Stimulated activated CD4-positive, alpha-beta T cell treated with anti-CD3 and anti-CD28 coated beads, Interleukin-1b, Interleukin-23, amount 100 ng/mL, for 4 hours (primary cell): ENCODE data around the gene APC2.

Experiments used
- DNase-seq, 2 donors: peaks; one replicate each; pipeline ENCODE4 v3.0.0-alpha.2; 2020; ENCODE audit warnings: low read depth in 2 of 2

Gene APC2

DNA sequence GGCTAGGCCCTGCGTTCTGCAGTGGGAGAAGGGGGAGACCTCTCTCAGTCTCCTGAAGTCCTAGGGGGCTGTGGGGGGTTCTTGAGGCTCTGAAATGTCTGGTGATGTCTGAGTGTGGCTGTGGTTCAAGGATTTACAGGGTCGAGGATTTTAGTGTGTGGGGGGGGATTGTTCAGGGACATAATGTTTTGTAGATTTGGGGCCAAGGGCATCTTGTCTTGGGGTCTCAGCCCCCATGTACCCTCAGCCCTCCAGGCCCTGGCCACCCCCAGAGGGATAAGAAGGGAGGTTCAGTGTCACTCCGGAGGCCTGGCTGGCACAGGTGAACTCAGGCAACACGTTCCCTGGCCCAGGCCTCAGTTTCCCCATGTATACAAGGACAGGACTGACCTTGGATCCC lies 2.4 kb upstream of the APC2 start:
- no peak for DNase-seq

DNA sequence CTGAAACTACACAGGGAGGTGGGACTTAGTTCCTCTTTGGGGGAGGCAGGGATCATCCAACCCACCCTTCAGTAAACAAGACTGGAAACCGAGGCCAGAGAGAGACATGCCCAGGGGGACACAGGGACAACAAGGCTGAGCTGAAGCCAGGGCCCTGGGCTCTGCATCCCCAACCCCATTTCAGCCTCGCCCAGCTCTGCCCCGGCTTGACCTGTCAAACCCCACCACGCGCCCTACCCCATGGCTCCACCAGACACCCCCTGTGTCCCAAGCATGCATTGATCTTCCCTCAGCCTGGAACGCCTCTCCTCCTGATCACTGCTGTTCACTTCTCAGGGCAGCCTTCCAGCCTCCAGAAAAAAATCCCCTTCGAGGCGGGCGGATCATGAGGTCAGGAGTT lies 2.0 kb upstream of the APC2 start:
- DNase-seq = no peak

DNA sequence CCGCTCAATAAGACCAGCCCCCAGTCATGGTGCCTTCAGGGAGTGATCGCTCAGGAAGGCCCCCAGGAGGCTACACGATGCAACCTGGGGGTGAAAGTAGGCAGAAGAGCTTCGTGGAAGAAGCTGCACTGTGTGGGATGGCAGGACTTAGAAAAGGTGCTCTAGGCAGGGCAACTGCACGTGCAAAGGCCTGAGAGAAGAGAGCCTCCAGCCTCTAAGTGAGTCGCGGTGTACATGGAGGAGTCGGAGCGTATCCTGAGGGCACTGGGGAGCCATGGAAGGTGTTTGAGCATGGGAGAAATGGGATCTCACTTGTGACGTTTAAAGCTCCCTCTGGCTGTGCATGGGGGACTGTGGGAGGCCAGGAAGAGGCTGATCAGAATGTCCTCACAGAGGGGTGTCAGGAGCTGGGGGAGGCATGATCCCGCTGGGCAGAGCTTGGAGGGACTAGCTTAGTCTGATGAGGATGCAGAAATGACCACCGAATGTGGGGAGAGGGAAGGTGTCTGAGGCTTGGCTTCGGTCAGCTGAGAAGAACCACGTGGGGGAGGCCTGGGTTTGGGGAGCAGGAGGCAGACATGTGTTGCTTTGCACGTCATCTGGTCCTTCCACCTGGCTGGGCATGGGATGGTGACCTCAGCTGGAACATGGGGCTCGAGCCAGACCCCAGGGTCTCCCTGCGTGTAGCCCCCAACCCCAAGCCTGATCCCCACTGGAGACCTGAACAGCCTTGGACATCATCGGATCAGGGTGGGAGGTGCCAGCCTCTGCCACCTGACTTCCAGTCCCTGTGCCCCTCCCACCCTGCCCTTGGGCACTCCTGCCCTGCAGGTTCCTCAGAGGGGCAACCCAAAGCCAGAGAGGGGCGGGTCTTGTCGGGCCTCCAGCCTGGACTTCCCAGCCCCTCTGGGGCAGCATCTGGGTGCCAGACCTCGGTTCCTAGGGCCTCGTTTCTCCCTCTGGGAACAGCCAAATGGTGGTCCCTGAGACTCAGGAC lies 1.1 kb downstream of the APC2 start:
- DNase-seq = no peak

DNA sequence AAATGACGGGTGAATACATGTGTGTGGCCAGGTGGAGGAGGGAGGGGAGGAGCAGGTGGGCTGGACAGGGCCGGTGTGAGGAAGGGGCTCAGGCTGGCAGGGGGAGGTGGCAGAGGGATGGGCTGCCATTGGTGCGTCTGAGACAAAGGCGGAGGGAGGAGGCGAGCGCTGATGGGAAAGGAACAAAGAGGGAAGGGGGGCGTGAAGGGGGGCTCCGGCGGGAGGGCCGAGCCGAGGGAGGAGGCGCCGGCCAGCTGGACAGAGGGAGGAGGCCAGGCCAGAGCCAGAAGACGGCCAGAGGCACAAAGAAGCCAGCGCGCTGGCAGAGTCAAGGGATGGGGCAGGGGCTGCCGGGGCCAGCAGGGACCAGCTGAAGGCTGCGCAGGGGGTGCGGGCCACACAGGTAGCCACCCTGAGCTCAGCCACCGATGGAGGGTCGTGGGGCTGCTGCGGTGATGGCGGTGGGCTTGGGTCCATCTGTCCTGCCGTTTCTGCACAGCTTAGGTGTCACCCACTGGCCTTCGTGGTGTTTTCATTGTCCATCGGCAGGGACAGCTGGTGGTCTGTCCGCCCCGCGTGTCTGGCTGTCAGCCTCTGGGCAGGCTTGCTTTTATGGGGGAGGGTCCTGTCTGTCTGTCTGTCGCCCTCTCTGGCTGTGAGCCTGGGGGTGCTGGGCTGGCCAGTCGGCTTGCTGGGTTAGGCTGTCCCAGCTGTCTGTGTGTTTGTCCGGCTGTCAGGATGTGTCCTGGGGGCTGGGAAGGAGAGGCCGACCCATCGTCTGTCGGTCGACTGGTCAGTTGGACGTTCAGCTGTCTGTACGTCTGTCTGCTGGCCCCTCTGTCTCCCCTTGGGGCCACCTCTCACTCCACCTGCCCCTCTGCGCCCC lies 2.2 kb downstream of the APC2 start:
- no peak for DNase-seq

DNA sequence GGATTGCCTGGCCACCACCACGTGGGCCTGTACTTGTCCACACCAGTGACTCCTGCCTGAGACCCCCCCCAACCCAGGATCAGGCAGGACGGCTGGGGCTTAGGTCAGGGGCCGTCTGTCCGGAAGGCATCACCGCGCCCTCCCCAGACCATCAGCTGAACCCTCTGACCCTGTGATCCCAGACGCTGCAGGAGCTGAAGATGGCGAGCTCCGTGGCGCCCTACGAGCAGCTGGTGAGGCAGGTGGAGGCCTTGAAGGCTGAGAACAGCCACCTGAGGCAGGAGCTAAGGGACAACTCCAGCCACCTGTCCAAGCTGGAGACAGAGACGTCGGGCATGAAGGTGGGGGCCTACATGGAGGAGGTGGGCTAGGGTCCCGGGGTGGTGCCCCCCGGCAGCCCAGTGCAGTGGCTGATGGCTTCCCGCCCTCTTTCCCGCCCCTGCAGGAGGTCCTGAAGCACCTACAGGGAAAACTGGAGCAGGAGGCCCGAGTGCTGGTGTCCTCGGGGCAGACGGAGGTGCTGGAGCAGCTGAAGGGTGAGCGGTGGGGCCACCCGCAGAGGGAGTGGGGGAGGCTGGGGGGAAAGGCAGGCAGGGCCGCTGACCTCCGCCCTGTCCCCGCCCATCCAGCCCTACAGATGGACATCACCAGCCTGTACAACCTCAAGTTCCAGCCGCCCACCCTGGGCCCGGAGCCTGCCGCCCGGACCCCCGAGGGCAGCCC lies 3.0 kb downstream of the APC2 start:
- no peak for DNase-seq

DNA sequence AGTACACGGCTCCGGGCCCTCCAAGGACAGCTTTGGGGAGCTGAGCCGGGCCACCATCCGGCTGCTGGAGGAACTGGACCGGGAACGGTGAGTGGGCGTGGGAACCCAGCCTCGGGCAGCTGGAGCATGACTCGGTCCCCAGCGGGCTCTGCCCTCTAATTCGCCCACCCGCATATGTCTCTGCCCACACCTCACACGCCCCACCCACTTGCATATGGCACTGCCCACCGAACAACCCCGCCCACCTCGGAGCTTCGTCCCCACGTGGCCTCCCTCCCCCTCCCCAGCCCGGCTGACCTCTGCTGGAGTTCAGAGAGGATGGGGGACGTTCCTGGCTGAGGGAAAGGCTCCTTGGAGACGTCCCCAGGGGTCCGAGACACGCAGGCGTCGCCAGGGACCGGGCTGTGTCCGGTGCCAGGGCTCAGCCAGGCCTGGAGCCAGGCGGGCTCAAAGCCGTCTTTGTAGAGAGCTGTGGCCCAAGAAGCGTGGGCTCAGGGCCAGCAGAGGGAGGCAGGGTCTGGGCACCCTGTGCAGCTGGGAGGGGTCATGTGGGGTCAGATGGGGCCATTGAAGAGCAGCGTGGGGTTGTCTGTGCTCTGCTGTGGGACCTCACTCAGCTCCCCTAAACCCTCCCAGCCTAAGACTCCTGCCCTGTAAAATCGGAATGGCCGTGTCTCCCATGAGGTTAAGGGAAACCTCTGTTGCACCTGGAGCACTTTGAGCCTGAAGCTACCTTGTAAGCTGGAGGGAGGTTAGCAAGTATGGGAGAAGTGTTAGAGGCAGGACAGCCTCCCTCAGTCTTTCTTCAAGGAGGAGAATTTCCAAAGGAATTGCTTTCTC lies 3.8 kb downstream of the APC2 start:
- no peak for DNase-seq

DNA sequence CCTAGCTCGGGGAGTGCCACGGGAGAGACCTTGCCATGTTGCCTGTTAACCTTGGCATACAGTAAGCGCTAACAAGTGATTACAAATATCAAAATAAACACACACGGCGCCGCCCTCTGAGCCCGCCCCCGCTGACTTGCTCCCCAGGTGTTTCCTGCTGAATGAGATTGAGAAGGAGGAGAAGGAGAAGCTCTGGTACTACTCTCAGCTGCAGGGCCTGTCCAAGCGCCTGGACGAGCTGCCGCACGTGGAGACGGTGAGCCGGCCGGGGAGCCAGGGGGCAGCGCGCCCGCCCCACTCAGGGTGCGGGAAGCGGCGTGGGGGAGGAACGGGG lies 5.0 kb downstream of the APC2 start:
- DNase-seq = no peak

DNA sequence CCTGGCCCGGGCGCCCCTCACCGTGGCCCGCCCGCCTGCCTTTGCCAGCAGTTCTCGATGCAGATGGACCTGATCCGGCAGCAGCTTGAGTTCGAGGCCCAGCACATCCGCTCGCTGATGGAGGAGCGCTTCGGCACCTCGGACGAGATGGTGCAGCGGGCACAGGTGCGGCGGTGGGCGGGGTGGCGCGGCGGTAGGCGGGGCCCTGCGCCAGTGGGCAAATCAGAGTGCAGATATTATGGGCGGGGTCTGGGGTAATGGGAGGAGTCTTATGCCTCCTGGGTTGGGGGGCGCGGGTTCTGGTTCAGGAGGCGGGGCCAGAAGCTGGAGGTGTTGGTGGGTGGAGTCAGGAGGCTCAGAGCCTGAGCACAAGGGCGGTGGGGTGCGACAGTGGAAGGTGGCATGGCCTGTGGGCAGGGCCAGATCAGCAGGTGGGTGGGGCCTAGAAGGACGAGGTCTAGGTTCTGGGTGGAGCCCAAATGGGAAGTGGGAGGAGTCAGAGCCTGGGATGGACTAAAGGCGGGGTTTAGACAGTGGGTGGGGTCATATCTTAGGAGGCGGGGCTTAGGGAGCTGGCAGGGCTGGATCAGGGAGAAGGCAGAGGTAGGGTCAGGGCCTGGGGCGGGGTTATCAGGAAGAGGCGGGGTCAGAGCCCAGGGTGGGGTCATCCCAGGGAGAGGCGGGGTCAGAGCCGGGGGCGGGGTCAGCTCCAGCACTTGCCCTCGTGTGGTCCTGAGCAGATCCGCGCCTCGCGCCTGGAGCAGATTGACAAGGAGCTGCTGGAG lies 5.6 kb downstream of the APC2 start:
- no peak for DNase-seq

DNA sequence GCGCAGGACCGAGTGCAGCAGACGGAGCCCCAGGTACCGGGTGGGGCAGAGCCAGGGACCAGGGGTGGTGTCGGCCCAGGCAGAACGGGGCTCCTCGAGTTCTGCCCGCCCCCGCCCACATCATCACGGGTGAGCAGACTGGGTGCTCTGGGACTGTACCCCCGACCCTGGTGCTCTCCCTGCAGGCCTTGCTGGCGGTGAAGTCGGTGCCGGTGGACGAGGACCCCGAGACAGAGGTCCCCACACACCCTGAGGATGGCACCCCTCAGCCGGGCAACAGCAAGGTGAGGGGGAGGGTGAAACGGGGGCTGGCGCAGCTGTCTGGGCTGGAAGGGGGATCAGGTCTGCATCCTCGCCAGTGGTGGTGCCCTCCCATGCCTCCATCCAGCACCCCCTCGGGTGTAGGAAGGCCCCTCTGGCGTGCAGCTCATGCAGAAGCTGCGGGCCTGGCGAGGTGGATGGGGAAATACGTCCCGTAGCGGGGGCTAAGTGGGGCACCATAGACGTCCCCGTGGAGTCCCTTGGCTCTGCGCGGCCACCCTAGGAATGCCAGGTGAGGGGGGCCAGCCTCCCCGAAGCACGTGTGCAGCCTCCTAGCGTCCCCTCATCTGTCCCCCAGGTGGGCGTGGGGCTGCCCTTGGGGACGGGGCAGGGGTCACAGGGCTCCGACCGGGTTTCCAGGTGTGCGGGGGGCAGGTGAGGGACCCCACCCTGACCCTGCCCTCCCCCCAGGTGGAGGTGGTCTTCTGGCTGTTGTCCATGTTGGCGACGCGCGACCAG lies 6.4 kb downstream of the APC2 start:
- no peak for DNase-seq

DNA sequence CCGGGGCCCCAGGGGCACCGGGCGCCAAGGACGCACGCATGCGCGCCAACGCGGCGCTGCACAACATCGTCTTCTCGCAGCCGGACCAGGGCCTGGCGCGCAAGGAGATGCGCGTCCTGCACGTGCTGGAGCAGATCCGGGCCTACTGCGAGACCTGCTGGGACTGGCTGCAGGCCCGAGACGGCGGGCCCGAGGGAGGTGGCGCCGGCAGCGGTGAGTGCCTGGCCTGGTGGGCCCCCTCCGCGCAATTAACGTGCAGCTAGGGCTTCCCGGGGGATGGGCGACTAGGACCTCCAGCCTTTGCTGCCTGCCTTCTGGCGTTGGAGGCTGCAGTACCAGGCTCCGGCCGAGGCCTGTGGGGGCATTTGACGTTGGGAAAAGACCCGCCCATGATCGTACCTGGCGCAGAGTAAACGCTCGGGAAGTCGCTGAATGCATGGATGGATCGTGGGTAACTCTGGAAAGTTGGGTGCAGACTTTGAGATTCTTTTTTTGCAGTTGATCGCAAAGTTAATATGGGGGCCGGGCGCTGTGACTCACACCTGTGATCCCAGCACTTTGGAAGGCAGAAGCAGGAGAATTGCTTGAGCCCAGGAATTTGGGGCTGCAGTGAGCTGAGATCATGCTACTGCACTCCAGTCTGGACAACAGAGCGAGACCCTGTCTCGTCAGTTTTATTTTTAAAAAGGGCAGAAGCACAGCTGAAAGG lies 7.3 kb downstream of the APC2 start:
- no peak for DNase-seq

DNA sequence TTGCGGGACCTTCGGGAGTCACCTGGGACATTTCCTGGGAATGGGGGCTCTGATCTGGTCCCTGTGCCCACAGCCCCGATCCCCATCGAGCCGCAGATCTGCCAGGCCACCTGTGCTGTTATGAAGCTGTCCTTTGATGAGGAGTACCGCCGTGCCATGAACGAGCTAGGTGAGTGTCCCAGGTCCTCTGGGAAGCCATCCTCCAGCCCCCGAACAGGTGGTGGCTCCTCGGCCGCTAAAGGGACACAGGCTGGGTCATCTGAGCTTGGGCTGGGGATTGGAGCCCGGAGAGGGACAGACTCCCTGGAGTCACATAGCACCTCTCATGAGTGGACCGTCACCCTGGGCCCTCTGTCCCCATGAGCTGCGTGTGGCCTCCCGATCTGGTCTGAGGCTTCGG lies 8.0 kb downstream of the APC2 start:
- DNase-seq = no peak

DNA sequence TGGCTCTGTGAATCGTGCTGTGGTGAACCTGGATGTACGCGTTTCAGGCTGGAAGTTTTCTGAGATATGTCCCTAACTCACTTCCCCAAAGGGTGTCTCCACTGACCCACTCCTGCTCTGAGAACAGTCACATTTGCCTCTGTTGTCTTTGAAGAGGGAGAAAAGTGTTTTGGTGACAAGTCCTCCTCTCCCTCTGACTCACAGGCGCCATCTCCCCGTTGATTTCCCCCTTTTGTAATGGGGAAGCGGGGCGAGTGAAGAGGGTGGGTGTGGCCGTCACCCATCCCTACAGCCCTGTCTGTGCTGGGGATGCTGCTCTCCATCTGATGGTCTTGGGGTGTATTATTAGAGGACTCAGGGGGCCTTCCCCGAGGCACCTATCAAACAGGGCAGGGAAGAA lies 9.6 kb downstream of the APC2 start:
- no peak for DNase-seq

DNA sequence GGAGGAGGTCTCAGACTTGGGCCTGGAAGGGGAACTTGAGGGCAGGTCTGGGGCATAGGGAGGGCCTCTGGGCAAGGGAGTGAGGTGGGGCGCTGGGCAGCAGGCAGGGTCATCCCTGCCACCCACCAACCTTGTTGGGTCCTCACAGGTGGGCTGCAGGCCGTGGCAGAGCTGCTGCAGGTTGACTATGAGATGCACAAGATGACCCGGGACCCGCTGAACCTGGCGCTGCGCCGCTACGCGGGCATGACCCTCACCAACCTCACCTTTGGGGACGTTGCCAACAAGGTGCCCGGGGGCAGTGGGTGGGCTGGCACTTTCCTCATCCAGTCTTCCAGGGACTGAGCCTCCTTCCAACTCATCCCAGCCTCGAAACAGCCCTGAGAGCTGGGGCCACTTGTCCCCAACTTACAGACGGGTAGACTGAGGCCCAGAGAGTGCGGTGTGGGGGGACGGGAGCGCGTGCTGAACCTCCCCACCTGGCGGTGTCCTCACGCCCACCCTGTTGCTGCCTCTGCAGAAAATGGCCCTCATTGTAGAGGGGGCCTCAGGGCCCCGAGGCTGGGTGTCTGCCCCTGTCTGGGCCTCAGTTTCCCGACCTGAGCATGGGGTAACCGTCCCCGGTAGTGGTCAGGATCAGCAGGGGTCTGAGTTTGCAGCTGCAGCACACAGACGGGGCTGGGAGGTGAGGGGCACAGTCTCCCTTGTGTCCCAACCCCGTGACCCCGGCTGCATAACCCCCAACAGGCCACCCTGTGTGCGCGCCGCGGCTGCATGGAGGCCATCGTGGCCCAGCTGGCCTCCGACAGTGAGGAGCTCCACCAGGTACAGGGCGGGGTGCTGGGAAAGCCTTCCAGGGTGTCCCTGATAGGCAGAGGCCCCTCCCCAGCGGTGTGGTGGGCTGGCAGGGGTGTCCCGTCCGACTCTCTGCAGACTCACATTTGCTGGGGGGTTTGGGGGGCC lies 10.4 kb downstream of the APC2 start:
- DNase-seq = no peak

DNA sequence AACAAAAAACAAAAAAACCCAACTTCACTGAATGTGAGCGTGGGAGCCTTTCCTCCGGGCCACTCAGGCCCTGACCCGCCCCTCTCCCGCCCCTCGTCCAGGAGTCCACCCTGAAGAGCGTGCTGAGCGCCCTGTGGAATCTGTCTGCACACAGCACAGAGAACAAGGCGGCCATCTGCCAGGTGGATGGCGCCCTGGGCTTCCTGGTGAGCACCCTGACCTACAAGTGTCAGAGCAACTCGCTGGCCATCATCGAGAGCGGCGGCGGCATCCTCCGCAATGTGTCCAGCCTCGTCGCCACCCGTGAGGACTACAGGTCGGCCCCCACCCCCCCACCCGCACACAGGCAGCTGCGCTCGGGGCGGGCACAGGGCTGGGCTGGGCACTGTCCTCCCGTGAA lies 11.9 kb downstream of the APC2 start:
- DNase-seq = no peak

DNA sequence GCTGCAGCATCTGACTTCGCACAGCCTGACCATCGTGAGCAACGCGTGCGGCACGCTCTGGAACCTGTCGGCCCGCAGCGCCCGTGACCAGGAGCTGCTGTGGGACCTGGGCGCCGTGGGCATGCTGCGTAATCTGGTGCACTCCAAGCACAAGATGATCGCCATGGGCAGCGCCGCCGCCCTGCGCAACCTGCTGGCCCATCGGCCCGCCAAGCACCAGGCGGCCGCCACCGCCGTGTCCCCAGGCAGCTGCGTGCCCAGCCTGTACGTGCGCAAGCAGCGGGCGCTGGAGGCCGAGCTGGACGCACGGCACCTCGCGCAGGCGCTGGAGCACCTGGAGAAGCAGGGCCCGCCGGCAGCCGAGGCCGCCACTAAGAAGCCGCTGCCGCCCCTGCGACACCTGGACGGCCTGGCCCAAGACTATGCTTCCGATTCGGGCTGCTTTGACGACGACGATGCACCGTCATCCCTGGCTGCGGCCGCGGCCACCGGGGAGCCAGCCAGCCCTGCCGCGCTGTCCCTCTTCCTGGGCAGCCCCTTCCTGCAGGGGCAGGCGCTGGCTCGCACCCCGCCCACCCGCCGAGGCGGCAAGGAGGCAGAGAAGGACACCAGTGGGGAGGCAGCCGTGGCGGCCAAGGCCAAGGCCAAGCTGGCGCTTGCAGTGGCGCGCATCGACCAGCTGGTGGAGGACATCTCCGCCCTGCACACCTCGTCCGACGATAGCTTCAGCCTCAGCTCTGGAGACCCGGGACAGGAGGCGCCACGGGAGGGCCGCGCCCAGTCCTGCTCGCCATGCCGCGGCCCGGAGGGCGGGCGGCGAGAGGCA lies 15.5 kb downstream of the APC2 start:
- DNase-seq = no peak

DNA sequence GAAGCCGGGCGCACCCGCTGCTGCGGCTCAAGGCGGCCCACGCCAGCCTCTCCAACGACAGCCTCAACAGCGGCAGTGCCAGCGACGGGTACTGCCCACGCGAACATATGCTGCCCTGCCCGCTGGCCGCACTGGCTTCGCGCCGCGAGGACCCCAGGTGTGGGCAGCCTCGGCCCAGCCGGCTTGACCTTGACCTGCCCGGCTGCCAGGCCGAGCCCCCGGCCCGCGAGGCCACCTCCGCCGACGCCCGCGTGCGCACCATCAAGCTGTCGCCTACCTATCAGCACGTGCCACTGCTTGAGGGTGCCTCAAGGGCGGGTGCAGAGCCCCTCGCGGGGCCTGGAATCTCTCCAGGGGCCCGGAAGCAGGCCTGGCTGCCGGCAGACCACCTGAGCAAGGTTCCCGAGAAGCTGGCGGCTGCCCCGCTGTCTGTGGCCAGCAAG lies 16.1 kb downstream of the APC2 start:
- DNase-seq = no peak
